Stimulated activated naive CD8-positive, alpha-beta T cell treated with anti-CD3 and anti-CD28 coated beads, Interleukin-15, Interleukin-2, amounts not matched to agents 100 U/mL and 50 U/mL, for 24 hours (primary cell): Measurements from ENCODE around the gene SURF6.
"Not testable (repeated sequence)": the region's sequence is repeated elsewhere in the genome, so short reads cannot be mapped to it uniquely, and the experiment has no call there.

Source experiments
- ATAC-seq: fragments of 150-1000 bp; cut with Tn5 transposase; one replicate; pipeline ENCODE4 v1.10.0; 2021
- DNase-seq: peaks from one replicate; pipeline ENCODE4 v3.0.0; 2021

Gene SURF6

GRCh38 chr9:133285252-133285775 is 50.7 kb downstream of the SURF6 start:
- ATAC-seq, result no peak

GRCh38 chr9:133284362-133284761 is 51.6 kb downstream of the SURF6 start:
- ATAC-seq (no peak), DNase-seq (no peak)

More at GRCh38 chr9:133285252-133285775, 50.7 kb downstream of the SURF6 start:
- no peak for DNase-seq

- ATAC-seq, DNase-seq: not testable (repeated sequence)
Measured at GRCh38 chr9:133283255-133284032, 52.5 kb downstream of the SURF6 start.

GRCh38 chr9:133282464-133283238 is 53.3 kb downstream of the SURF6 start:
- DNase-seq (no peak), ATAC-seq (no peak)

GRCh38 chr9:133280392-133280791 is 55.6 kb downstream of the SURF6 start:
- ATAC-seq (no peak), DNase-seq (no peak)
